K562 (cell line): ENCODE data around the gene EVA1B. TPM values are rescaled to one million over a fixed set of nuclear protein-coding genes. Genes with fewer than 3 reads are reported as not detected.

ENCODE experiments used
- ATAC-seq: fragments of 200-7000 bp; cut with Tn5 transposase; 3 replicates; pipeline ENCODE4 v1.9.1; 2020; ENCODE audit warnings: moderate library complexity
- BruUV-seq: library from RNA; stranded (reverse); fragments of 400-500 nt; replicated peaks from 2 replicates; lab custom pipeline; 2021; lab: Mats Ljungman, UMichigan
- CTCF ChIA-PET: fragments of 300-600 bp; formaldehyde crosslinking; extraction: SDS; loops from one replicate; lab custom pipeline; 2021; ENCODE audit warnings: low intra/inter-chr PET ratio; lab: Yijun Ruan, JAX
- POLR2A ChIA-PET: fragments of 300-600, 350-650 bp; sonication (Branson Sonifier 250); formaldehyde crosslinking; extraction: SDS; loops from one replicate; lab custom pipeline; 2021; ENCODE audit warnings: antibody characterized with exemption, inconsistent platforms; lab: Yijun Ruan, JAX
- DNase-seq, 4 experiments: peaks; one replicate each; pipeline versions ENCODE4 v3.0.0 to v3.0.0-alpha.2; 2011 to 2018; ENCODE audit warnings: low spot score in 3 of 4, mixed read lengths in 3 of 4; ENCODE audit errors: extremely low read depth in 1 of 4
- FAIRE-seq: peaks from 2 replicates; lab custom pipeline; 2011; peaks lifted over from hg19 to GRCh38; lab: Jason Lieb, UNC
- H2AFZ ChIP-seq: 2 replicates; pipeline ENCODE4 v1.6.0; 2011; ENCODE audit warnings: low read depth, low read length, control low read depth, inconsistent platforms
- H3K27ac ChIP-seq: fragments of 200-600 bp; 3 replicates; pipeline ENCODE4 v1.8.0; 2011; ENCODE audit warnings: low read depth, mild to moderate bottlenecking, control low read depth, inconsistent platforms, low read length, moderate library complexity, mixed read lengths; ENCODE audit errors: extremely low read depth
- H3K27me3 ChIP-seq, 2 experiments: fragments of 300-600 bp in 1 of 2; 2 replicates in 1 of 2; 3 replicates in 1 of 2; pipeline versions ENCODE4 v1.6.0 to v1.8.0; 2011; ENCODE audit warnings: inconsistent platforms in 2 of 2, low read length in 2 of 2, mild to moderate bottlenecking in 1 of 2, mixed read lengths in 1 of 2, moderate library complexity in 1 of 2; ENCODE audit not compliant: control insufficient read depth in 2 of 2, insufficient read depth in 2 of 2
- H3K36me3 ChIP-seq: fragments of 300-600 bp; 3 replicates; pipeline ENCODE4 v1.8.0; 2011; ENCODE audit warnings: mild to moderate bottlenecking, low read length, inconsistent platforms; ENCODE audit not compliant: control insufficient read depth, insufficient read depth
- H3K4me1 ChIP-seq, 2 experiments: fragments of 200-600 bp in 1 of 2; replicated peaks in 1 of 2; 2 replicates in 1 of 2; 3 replicates in 1 of 2; pipeline versions ENCODE4 v1.5.1 to v1.8.0; 2011; ENCODE audit warnings: inconsistent platforms in 2 of 2, low read length in 2 of 2, mild to moderate bottlenecking in 1 of 2, mixed read lengths in 1 of 2, moderate library complexity in 1 of 2; ENCODE audit not compliant: control insufficient read depth in 2 of 2, insufficient read depth in 2 of 2
- H3K4me2 ChIP-seq: 2 replicates; pipeline ENCODE4 v1.6.1; 2011; ENCODE audit warnings: low read length, control low read depth, inconsistent platforms, mixed read lengths; ENCODE audit not compliant: insufficient read depth
- H3K4me3 ChIP-seq: fragments of 200-600 bp; sonication (generic), shearing (Covaris generic); 2 replicates; pipeline ENCODE4 v1.5.1; 2016; ENCODE audit warnings: control low read depth, inconsistent platforms
- H3K79me2 ChIP-seq: fragments of 200-600 bp; 3 replicates; pipeline ENCODE4 v1.8.0; 2011; ENCODE audit warnings: low read length, inconsistent platforms; ENCODE audit not compliant: control insufficient read depth, insufficient read depth
- H3K9ac ChIP-seq, 2 experiments: 2 replicates each; pipeline versions ENCODE4 v1.6.0 to v1.6.1; 2011; ENCODE audit warnings: low read depth in 2 of 2, low read length in 2 of 2, control low read depth in 1 of 2, inconsistent platforms in 1 of 2, mild to moderate bottlenecking in 1 of 2, mixed read lengths in 1 of 2; ENCODE audit not compliant: insufficient read depth in 1 of 2
- H3K9me1 ChIP-seq: one replicate; pipeline ENCODE4 v1.6.0; 2011; ENCODE audit warnings: inconsistent platforms, mild to moderate bottlenecking, low read length, moderate library complexity; ENCODE audit not compliant: control insufficient read depth, insufficient read depth
- H3K9me3 ChIP-seq: replicated peaks from 2 replicates; pipeline ENCODE4 v1.5.1; 2011; ENCODE audit warnings: low read depth, low read length, inconsistent platforms; ENCODE audit not compliant: control insufficient read depth, insufficient read depth
- H4K20me1 ChIP-seq: replicated peaks from 2 replicates; pipeline ENCODE4 v1.6.1; 2011; ENCODE audit warnings: low read length, inconsistent platforms, mixed read lengths; ENCODE audit not compliant: control insufficient read depth, insufficient read depth
- C11orf30 ChIP-seq: fragments of 450-650 bp; IDR thresholded peaks from 2 replicates; pipeline ENCODE4 v1.6.1; 2016; ENCODE audit warnings: low read depth, mild to moderate bottlenecking
- CBFA2T2 ChIP-seq: fragments of 450-650 bp; conservative IDR thresholded peaks from 2 replicates; pipeline ENCODE4 v1.6.1; 2017; ENCODE audit warnings: mild to moderate bottlenecking
- CBFA2T3 ChIP-seq: fragments of 450-650 bp; IDR thresholded peaks from 2 replicates; pipeline ENCODE4 v1.6.1; 2017
- FOXK1 ChIP-seq: sonication (generic); formaldehyde crosslinking; IDR thresholded peaks from 2 replicates; pipeline ENCODE4 v1.8.0; 2022; ENCODE audit warnings: missing genetic modification reagents, mild to moderate bottlenecking, borderline replicate concordance
- GABPA ChIP-seq: fragments of 200-800 bp; sonication (Bioruptor generic); conservative IDR thresholded peaks from 2 replicates; pipeline ENCODE4 v1.6.1; 2016; ENCODE audit warnings: low read depth, missing genetic modification characterization, missing compliant biosample characterization
- MAFF ChIP-seq: IDR thresholded peaks from 2 replicates; pipeline ENCODE4 v1.6.1; 2012; ENCODE audit warnings: low read length, improper control_type of control experiment
- MEF2A ChIP-seq: IDR thresholded peaks from 2 replicates; pipeline ENCODE4 v1.6.1; 2011; ENCODE audit warnings: low read depth, mild to moderate bottlenecking, low read length, moderate library complexity; ENCODE audit not compliant: control insufficient read depth
- MTA1 ChIP-seq: fragments of 450-650 bp; IDR thresholded peaks from 2 replicates; pipeline ENCODE4 v1.6.1; 2017; ENCODE audit warnings: borderline replicate concordance
- MTF1 ChIP-seq: fragments of 250-450 bp; sonication (Bioruptor Pico); IDR thresholded peaks from 2 replicates; pipeline ENCODE4 v1.9.0; 2021; ENCODE audit warnings: moderate library complexity, mild to moderate bottlenecking, inconsistent platforms, borderline replicate concordance
- NCOA2 ChIP-seq, 2 experiments: fragments of 450-650 bp; IDR thresholded peaks; 2 replicates each; pipeline ENCODE4 v1.6.1; 2018; ENCODE audit warnings: mild to moderate bottlenecking in 2 of 2, moderate library complexity in 1 of 2; ENCODE audit not compliant: partially characterized antibody in 2 of 2
- PATZ1 ChIP-seq: fragments of 250-450 bp; sonication (Bioruptor Pico); IDR thresholded peaks from 2 replicates; pipeline ENCODE4 v1.5.0; 2020; ENCODE audit warnings: mild to moderate bottlenecking, borderline replicate concordance
- PTBP1 ChIP-seq: fragments of 200-400 bp; formaldehyde crosslinking; IDR thresholded peaks from 2 replicates; pipeline ENCODE4 v1.6.1; 2017; ENCODE audit warnings: low read depth, low read length
- RNF219 ChIP-seq: fragments of 250-450 bp; sonication (Bioruptor Pico); IDR thresholded peaks from 2 replicates; pipeline ENCODE4 v1.5.0; 2022; ENCODE audit warnings: mild to moderate bottlenecking
- ZC3H11A ChIP-seq: IDR thresholded peaks from 2 replicates; pipeline ENCODE4 v1.6.1; 2012; ENCODE audit warnings: low read depth, low read length, improper control_type of control experiment
- ZNF146 ChIP-seq: IDR thresholded peaks from one replicate; pipeline ENCODE4 v1.6.1; 2018; ENCODE audit warnings: missing compliant biosample characterization; ENCODE audit not compliant: unreplicated experiment
- WGBS: fragments of 100-300 bp; shearing (Covaris generic); methylation state at CpG from one replicate; pipeline ENCODE4 v1.1.6; 2016; ENCODE audit warnings: low coverage, mixed read lengths; ENCODE audit not compliant: insufficient coverage; ENCODE audit errors: missing lambda C conversion rate; 5-methylcytosine and 5-hydroxymethylcytosine counted together
- in situ Hi-C: fragments of 300-500 bp; cut with MboI; formaldehyde crosslinking; loops from 4 replicates; pipeline ENCODE4 v1.15.0; 2018; ENCODE audit warnings: inconsistent platforms, mixed read lengths
- intact Hi-C: fragments of 100-400 bp; cut with micrococcal nuclease; formaldehyde crosslinking; loops from 2 replicates; pipeline ENCODE4 v1.14.2; 2022
- polyA plus RNA-seq, 8 experiments: library from polyadenylated mRNA; depleted of rRNA in 4 of 8; stranded (reverse) in 5 of 8; unstranded in 3 of 8; fragments of >200 nt; fragmentation: Nextera tagmentation in 2 of 8; fragmentation: Illumina TruSeq in 1 of 8; extraction: Ambion mirVana in 2 of 8; extraction: Trizol in 1 of 8; gene quantifications; 2 replicates each; pipeline versions ENCODE4 v1.2.1 to v1.2.3, GENCODE V29; 2011 to 2014; ENCODE audit warnings: inconsistent platforms in 1 of 8, missing spikeins in 1 of 8
- total RNA-seq, 7 experiments: library from RNA; depleted of rRNA in 6 of 7; stranded (reverse); fragments of >200 nt in 6 of 7; fragmentation: Illumina TruSeq in 2 of 7; extraction: Trizol in 2 of 7; gene quantifications; 2 replicates each; pipeline versions ENCODE4 v1.2.1 to v1.2.3, GENCODE V29; 2011 to 2021; ENCODE audit warnings: low replicate concordance in 1 of 7
- TF ChIP-seq, protein P1 (sequence below): fragments of 450-650 bp; IDR thresholded peaks from 2 replicates; pipeline ENCODE4 v1.6.1; 2016; ENCODE audit warnings: mild to moderate bottlenecking

EVA1B gene
- total and polyA plus RNA-seq, 9 of the 15 experiments (the other 6 are each of a cell fraction or from before 2014, with no cell fraction given), result 0.08 to 65.7 (median 2.4) TPM

GRCh38 chr1:36301220-36301619 is 22.2 kb downstream of the EVA1B start:
- intact Hi-C loops, result no loop called here
- no peak for FAIRE-seq
- no peak overlapping the region for H3K27ac ChIP-seq

More at GRCh38 chr1:36301220-36301619, 22.2 kb downstream of the EVA1B start:
- no peak for TF ChIP-seq RNF219 (CRISPR knock-in tag)
- TF ChIP-seq, protein P1, sequence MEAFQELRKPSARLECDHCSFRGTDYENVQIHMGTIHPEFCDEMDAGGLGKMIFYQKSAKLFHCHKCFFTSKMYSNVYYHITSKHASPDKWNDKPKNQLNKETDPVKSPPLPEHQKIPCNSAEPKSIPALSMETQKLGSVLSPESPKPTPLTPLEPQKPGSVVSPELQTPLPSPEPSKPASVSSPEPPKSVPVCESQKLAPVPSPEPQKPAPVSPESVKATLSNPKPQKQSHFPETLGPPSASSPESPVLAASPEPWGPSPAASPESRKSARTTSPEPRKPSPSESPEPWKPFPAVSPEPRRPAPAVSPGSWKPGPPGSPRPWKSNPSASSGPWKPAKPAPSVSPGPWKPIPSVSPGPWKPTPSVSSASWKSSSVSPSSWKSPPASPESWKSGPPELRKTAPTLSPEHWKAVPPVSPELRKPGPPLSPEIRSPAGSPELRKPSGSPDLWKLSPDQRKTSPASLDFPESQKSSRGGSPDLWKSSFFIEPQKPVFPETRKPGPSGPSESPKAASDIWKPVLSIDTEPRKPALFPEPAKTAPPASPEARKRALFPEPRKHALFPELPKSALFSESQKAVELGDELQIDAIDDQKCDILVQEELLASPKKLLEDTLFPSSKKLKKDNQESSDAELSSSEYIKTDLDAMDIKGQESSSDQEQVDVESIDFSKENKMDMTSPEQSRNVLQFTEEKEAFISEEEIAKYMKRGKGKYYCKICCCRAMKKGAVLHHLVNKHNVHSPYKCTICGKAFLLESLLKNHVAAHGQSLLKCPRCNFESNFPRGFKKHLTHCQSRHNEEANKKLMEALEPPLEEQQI, result no peak
- TF ChIP-seq PTBP1, result no peak
- no peak for TF ChIP-seq MEF2A
- no peak for TF ChIP-seq PATZ1 (CRISPR knock-in tag)
- TF ChIP-seq MTA1, result no peak
- TF ChIP-seq GABPA (tag), result no peak
- TF ChIP-seq ZC3H11A, result no peak
- no peak for TF ChIP-seq MTF1 (CRISPR knock-in tag)
- TF ChIP-seq C11orf30, result no peak
- no peak for TF ChIP-seq ZNF146
- TF ChIP-seq FOXK1 (CRISPR knock-in tag), result no peak
- no peak for TF ChIP-seq NCOA2 (IDR thresholded peaks at IDR 0.05; ENCODE audit: partially characterized antibody in 2 of 2)
- no peak for TF ChIP-seq CBFA2T3
- TF ChIP-seq CBFA2T2, result no peak
- no peak for TF ChIP-seq MAFF
- BruUV-seq, result no TSS peak
- in situ Hi-C loops, result no loop called here
- no peaks in the 10 kb centered on the region for H3K9me1 ChIP-seq
- ChIA-PET POLR2A (interaction anchor here (0.6 to 1.5 kb wide), 3 partner anchors 11 to 124 kb away, joined by 3 to 10 read pairs (median 3); no protein-coding TSS in a partner anchor), CTCF (no interaction called here)
- no peak for DNase-seq
- peaks cover 0 to 6% of the 10 kb centered on the region in 2 experiments; a peak in 3 of 5 replicates for H3K4me1 ChIP-seq
- H4K20me1 ChIP-seq, result peaks cover 4% of the 10 kb centered on the region; the same call in 1 of the 2 replicates
- ATAC-seq, result no peak
- no peaks in the 10 kb centered on the region for H3K27me3 ChIP-seq
- H2AFZ ChIP-seq, result no peak overlapping the region
- H3K36me3 ChIP-seq, result peaks cover 88% of the 10 kb centered on the region
- H3K79me2 ChIP-seq, result no peaks in the 10 kb centered on the region
- H3K4me2 ChIP-seq, result no peak overlapping the region
- no peaks in the 10 kb centered on the region for H3K9me3 ChIP-seq
- H3K4me3 ChIP-seq, result no peak overlapping the region
- WGBS, result 92% methylated on average over 1 of the region's 1 CpG
- no peak overlapping the region for H3K9ac ChIP-seq
